RPMI8226 (cell line): ENCODE results near the gene WDR74.
"Not testable (repeated sequence)": the region's sequence is repeated elsewhere in the genome, so short reads cannot be mapped to it uniquely, and the experiment has no call there.

Experiments used
- DNase-seq: peaks from one replicate; pipeline ENCODE4 v3.0.0-alpha.2; 2015

The WDR74 gene

GRCh38 chr11:62859281-62859703 is 19.9 kb upstream of the WDR74 start:
- not testable (repeated sequence) for DNase-seq

- DNase-seq, result peak; percentile 2
Observed at GRCh38 chr11:62858201-62858600, 18.8 kb upstream of the WDR74 start.

GRCh38 chr11:62857541-62857982 is 18.2 kb upstream of the WDR74 start:
- peak; percentile 2 for DNase-seq

- peak; percentile 40 for DNase-seq
Observed at GRCh38 chr11:62856333-62856895, 17.0 kb upstream of the WDR74 start.

DNA sequence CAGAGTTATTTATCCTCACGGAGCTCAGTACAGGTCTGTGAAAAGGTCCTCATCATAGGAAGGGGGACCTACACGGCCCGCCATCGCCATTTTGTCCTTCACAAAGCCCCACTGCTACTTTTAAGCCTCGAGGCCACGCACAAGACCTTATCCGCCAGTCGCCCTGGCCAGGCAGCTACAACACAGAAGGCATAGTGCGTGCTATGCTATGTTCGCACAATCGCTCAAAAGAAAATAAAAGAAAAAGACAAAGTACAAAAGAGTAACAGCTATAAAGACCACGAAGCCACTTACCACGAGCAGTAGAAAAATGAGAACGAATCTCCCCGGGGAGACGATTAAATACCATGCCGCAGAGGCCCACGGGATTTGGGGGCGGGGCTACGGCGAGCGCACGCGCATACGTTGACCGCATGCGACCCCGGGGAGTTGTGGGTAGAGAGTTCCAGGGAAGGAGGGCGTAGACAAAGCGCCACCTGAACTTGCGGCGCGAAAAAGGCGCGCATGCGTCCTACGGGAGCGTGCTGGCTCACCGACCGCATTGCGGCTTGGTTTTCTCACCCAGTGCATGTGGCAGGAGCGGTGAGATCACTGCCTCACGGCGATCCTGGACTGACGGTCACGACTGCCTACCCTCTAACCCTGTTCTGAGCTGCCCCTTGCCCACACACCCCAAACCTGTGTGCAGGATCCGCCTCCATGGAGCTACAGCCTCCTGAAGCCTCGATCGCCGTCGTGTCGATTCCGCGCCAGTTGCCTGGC is 16.4 kb upstream of the WDR74 start:
- peak; percentile 100 for DNase-seq

DNA sequence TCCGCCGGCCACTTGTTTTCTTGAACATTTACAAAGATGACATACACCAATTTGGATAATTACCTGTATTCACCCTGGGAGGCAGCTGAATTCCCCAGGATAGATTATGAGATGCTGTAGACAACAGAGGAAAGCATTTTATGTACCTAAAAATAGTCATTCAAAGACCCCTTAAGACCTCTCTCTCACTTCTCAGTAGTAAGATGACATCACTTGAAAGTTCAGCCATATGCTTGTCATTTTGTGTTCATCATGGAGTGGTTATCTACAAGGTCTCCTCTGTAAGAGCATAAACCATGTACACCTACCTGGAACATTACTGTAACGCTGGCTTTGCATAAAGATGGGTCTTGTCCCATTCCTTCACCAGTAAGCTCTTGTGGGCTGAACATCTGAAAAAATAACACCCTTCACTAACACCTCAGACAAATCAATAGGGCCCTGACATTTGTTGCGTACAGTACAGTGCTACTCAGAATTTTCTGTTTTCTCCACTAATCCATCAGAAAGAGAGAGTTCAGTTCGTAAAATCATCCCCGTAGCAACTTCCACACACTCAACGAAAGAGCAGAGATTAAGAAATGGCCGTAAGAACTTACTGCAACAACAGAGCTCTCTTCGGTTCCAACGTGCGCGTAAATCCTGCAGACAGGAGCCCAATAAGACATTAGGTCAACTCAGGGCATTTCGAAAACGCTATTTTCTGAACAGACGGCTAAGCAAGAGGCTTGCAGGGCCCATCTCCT is 15.6 kb upstream of the WDR74 start:
- peak; percentile 14 for DNase-seq

DNA sequence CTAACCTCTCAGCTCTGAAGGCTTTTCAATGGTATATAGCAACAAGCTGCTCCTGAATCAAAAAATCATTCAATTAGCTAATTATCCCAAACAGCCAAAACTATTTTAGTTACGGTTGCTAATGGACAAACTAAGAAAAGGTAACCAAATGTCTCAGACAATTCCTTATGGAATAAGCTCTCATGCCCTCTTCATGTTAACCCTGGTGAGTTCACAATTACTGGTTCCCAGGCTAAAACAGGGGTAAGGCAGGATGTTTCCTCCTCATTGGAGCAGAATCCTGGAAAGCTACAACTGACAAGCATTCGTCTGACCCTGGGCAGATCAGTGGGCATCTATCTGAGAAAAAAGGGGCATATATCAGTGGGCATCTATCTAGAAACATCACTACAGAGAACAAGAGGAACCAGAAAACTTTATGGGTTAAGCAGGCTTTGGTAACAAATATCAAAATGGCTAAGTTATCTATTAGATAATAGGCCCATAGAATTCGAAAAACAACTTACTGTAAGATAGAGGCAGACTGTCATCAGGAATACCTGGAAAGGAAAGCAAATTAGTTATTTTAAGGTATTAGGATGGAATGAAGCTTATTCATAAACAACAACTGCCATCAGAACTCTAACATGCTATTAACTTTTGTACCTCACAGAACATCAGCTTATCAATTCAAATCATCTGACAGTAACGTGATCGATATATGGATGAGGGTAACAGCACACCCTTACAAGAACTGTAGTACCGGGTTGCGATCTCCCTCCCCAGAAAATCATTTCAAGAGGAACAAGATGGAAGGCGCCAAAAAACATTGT is 14.8 kb upstream of the WDR74 start:
- peak; percentile 32 for DNase-seq

DNA sequence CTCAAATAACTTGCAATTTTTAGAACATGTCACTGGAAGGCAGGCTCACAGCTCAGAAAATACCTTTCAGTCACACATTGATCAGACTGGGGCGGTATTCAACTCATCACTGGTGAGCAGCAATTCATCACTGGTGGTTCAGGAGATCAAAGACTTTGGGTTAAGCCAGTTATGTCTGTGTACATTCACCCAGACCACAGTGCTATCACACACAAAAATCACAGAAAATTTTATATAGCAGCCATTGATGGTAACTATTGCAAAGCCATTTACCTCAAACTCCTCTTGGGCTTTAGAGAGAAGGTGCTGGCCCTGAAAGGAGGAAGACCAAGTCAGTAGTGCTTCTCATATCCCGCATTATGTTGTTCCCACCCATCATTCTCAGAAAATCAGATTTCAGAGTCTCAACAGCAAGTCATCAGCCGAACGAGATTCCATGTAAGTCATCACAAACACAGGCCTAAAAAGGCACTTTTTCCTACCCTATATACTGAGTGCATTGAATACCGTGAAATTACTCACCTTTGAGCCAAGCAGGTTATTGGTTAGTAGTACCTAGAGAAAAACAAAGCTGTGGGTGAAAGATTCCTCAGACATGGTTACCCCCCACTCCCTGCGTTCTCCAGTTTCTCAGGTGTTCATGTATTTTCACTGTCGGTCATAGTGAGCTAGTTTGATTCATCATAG is 14.0 kb upstream of the WDR74 start:
- peak; percentile 9 for DNase-seq

- no peak for DNase-seq
Observed at GRCh38 chr11:62852523-62853188, 13.3 kb upstream of the WDR74 start.

GRCh38 chr11:62851807-62852522 is 12.6 kb upstream of the WDR74 start:
- DNase-seq, result peak; percentile 25

DNA sequence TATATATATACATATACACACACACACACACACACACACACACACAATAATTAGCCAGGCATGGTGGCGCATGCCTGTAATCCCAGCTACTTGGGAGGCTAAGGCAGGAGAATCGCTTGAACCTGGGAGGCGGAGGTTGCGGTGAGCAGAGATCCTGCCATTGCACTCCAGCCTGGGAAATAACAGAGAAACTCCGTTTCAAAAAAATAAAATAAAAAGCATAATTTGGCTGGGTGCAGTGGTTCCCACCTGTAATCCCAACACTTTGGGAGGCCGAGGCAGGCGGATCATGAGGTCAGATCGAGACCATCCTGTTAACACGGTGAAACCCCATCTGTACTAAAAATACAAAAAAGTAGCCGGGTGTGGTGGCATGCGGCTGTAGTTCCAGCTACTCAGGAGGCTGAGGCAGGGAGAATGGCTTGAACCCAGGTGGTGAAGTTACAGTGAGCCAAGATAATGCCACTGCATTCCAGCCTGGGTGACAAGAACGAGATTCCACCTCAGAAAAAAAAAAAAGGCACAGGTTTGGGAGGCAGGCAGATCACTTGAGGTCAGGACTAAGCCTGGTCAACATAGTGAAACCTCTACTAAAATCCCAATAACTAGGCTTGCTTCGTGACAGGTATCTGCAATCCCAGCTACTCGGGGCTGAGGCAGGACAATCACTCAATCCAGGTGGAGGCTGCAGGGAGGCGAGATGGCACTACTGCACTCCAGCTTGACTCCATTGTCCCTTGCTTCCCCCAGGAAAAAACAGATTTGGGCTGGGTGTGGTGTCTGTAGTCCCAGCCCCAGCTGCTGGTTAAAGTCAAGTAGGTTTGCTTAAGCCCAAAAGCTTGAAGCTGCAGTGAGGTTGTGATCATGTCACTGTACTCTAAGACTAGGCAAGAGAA is 11.8 kb upstream of the WDR74 start:
- peak; percentile 61 for DNase-seq

DNA sequence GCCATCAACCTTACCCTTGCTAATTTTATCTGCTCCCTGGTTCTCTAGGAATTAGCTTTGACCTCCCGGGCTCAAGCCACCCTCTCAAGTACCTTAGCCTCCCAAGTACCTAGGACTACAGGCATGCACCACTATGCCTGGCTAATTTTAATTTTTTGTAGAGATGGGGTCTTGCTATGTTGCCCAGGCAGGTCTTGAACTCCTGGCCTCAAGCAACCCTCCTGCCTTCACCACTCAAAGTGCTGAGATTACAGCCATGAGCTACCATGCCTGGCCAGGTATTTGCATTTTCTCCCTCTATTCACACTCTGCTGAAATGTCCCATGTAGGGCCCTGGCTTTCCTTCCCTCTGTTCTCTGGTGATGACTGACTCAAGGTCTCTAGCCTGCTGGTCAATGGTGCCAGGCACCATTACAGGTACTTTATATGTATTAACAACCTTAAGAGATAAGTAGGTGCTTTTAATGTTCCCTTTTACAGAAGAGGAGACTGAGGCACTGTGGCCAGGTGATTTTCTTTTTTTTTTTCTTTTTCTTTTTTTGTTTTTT is 8.5 kb upstream of the WDR74 start:
- DNase-seq, result no peak

DNA sequence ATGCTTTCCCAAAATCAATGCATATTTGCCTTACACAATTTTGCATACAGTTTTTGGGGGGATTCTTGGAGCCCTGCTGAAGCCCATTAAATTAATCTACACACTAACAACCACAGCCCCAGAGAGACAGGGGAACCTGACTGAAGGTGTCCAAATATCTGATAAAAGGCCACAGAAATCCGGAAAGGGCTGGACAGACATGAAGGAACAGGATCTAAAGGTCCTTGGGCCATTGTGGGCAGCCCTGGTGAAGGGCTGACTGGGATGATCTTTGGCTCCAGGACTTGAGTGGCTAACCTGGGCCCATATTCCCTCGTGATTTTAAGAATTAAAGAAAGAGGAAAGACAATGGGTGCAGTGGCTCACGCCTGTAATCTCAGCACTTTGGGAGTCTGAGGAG is 6.8 kb upstream of the WDR74 start:
- DNase-seq, result no peak

DNA sequence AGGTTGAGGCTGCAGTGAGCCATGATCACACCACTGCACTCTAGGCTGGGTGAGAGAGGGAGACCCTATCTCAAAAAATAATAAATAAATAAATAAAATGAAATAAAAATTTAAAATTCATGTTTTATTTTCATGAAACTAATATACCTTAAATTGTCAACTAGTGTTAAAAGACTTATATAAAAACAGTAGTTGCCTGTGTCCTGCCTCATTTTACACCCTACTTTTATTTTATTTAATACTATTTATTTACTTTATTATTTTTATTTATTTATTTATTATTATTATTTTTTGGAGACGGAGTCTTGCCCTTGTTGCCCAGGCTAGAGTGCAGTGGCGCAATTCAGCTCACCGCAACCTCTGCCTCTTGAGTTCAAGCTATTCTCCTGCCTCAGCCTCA is 4.8 kb upstream of the WDR74 start:
- DNase-seq, result no peak

- DNase-seq, result no peak
Observed at GRCh38 chr11:62843466-62843865, 4.1 kb upstream of the WDR74 start.

GRCh38 chr11:62842891-62843290 is 3.5 kb upstream of the WDR74 start:
- not testable (repeated sequence) for DNase-seq

DNA sequence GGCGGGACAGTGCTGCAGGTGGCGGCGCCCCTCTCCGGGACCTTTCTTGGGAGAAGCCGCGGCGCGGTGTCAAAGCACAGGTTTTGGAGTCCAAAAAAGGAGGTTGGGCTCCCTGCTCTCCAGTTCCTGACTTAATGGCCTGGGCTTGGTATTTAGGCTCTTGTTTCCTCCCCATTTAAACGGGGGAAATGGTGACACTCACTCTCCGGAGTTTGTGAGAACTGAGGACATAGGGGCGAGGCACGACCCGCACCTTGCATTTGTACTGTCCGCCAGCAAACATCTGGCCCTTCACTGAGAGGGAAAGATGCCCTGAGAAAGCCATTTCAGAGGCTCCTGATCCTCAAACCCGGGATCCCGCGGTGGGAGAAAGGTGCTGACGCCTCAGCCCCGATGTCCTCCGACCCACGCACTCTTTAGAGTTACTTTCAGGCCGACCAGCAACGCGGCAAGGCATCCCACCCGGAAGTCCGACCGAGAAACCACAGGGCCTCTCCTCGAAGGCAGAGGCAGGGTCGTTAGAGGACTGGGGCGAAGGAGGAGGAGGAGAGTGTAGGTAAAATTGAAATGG is 2.9 kb upstream of the WDR74 start:
- peak; percentile 57 for DNase-seq

DNA sequence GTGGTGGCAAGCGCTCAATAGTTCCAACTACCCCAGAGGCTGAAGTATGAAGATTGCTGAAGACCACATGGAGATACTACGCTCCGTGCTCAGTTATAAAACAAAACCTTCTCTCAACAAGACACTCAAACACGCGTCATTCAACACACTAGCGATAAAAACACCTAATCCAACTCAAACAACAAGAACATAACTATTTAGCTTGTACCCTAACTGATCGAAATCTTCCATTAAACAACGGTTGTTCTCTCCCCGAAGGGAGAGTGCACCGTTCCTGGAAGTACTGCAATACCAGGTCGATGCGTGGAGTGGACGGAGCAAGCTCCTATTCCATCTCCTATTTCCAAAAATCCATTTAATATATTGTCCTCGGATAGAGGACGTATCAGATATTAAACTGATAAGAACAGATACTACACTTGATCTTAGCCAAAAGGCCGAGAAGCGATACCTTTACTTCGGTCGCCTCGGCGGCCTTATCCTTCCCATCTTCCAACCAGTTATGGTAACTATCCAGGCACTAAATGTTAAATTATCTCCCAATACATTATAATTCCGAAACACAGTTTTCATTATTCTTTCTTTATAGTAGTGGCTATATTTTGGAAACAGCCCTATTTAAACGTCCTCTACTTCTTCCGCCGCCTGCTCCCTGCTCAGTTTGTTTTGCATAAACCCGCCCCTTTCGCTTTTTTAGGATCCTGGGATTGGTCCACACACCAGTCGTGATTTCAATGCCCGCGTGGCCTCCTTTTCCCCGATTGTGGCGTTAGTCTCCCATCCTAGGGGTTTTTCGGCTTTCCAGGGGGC is 2.2 kb upstream of the WDR74 start:
- peak; percentile 95 for DNase-seq
